Activated CD4-positive, alpha-beta memory T cell treated with anti-CD3 and anti-CD28 coated beads for 36 hours (primary cell): ENCODE data around the gene DAB2IP. TPM values are rescaled to one million over a fixed set of nuclear protein-coding genes. Genes with fewer than 3 reads are reported as not detected.

Experiments
- CTCF ChIA-PET: fragments of 350-600 bp; sonication (Branson Sonifier 250); formaldehyde crosslinking; loops from one replicate; lab custom pipeline; 2021; ENCODE audit warnings: antibody characterized with exemption, inconsistent platforms; lab: Charles Lee
- POLR2A ChIA-PET: fragments of 350-600 bp; sonication (Branson Sonifier 250); formaldehyde crosslinking; loops from one replicate; lab custom pipeline; 2021; ENCODE audit warnings: antibody characterized with exemption; lab: Charles Lee
- DNase-seq: peaks from one replicate; pipeline ENCODE4 v3.0.0-alpha.2; 2020
- H3K27ac Mint-ChIP-seq: one replicate; pipeline ENCODE4 v1.8.0; 2021; ENCODE audit warnings: mixed read lengths
- H3K27me3 Mint-ChIP-seq: one replicate; pipeline ENCODE4 v1.8.0; 2021; ENCODE audit warnings: mixed read lengths
- H3K36me3 Mint-ChIP-seq: one replicate; pipeline ENCODE4 v1.8.0; 2021; ENCODE audit warnings: mixed read lengths
- H3K4me1 Mint-ChIP-seq: one replicate; pipeline ENCODE4 v1.8.0; 2021; ENCODE audit warnings: low read depth, mixed read lengths
- H3K4me3 Mint-ChIP-seq: one replicate; pipeline ENCODE4 v1.8.0; 2021; ENCODE audit warnings: mild to moderate bottlenecking, mixed read lengths
- H3K9me3 Mint-ChIP-seq: one replicate; pipeline ENCODE4 v1.8.0; 2021; ENCODE audit warnings: mixed read lengths
- intact Hi-C: fragments of 100-400 bp; cut with micrococcal nuclease; formaldehyde crosslinking; loops from one replicate; pipeline ENCODE4 v1.15.1; 2023
- total RNA-seq, 2 experiments: library from RNA; stranded (reverse); gene quantifications; one replicate each; pipeline ENCODE4 v1.2.3, GENCODE V29; 2021

The DAB2IP gene
- total RNA-seq, 2 experiments from 2014 or later: not detected

- Mint-ChIP-seq H3K4me3 (no peak overlapping the region), H3K4me1 (peaks cover 5% of the 10 kb centered on the region), H3K9me3 (no peaks in the 10 kb centered on the region), H3K36me3 (no peaks in the 10 kb centered on the region), H3K27ac (no peak overlapping the region), H3K27me3 (peaks cover under 1% of the 10 kb centered on the region)
- ChIA-PET POLR2A (no interaction called here), CTCF (no interaction called here)
- intact Hi-C loops: no loop called here
- peak; percentile 51 for DNase-seq
Measured at GRCh38 chr9:121744002-121744686, 92.7 kb downstream of the DAB2IP start.

GRCh38 chr9:121744687-121745395 lies 93.4 kb downstream of the DAB2IP start:
- intact Hi-C loops: no loop called here

GRCh38 chr9:121745396-121745695 lies 93.9 kb downstream of the DAB2IP start:
- POLR2A ChIA-PET: no interaction called here

More at GRCh38 chr9:121744687-121745395, 93.4 kb downstream of the DAB2IP start:
- ChIA-PET POLR2A (no interaction called here), CTCF (no interaction called here)
- no peaks in the 10 kb centered on the region for H3K27me3 Mint-ChIP-seq
- H3K9me3 Mint-ChIP-seq: no peaks in the 10 kb centered on the region
- no peak overlapping the region for H3K4me3 Mint-ChIP-seq
- no peak overlapping the region for H3K27ac Mint-ChIP-seq
- peaks cover 5% of the 10 kb centered on the region for H3K4me1 Mint-ChIP-seq
- no peaks in the 10 kb centered on the region for H3K36me3 Mint-ChIP-seq
- DNase-seq: no peak

GRCh38 chr9:121746411-121746810 lies 95.0 kb downstream of the DAB2IP start:
- Mint-ChIP-seq H3K9me3 (no peaks in the 10 kb centered on the region), H3K27me3 (no peaks in the 10 kb centered on the region), H3K4me3 (no peak overlapping the region), H3K4me1 (peaks cover 5% of the 10 kb centered on the region), H3K36me3 (no peaks in the 10 kb centered on the region), H3K27ac (no peak overlapping the region)
- DNase-seq: no peak
- intact Hi-C loops: no loop called here
- ChIA-PET CTCF (no interaction called here), POLR2A (no interaction called here)

More at GRCh38 chr9:121745396-121745695, 93.9 kb downstream of the DAB2IP start:
- CTCF ChIA-PET: no interaction called here
- H3K27me3 Mint-ChIP-seq: no peaks in the 10 kb centered on the region
- intact Hi-C loops: no loop called here
- no peak overlapping the region for H3K4me3 Mint-ChIP-seq
- H3K36me3 Mint-ChIP-seq: no peaks in the 10 kb centered on the region
- H3K27ac Mint-ChIP-seq: no peak overlapping the region
- peaks cover 5% of the 10 kb centered on the region for H3K4me1 Mint-ChIP-seq
- H3K9me3 Mint-ChIP-seq: no peaks in the 10 kb centered on the region
- DNase-seq: no peak

- no peaks in the 10 kb centered on the region for H3K9me3 Mint-ChIP-seq
- no peak overlapping the region for H3K4me3 Mint-ChIP-seq
- intact Hi-C loops: no loop called here
- no peaks in the 10 kb centered on the region for H3K36me3 Mint-ChIP-seq
- no peaks in the 10 kb centered on the region for H3K27me3 Mint-ChIP-seq
- no peak for DNase-seq
- CTCF ChIA-PET: no interaction called here
- H3K27ac Mint-ChIP-seq: no peak overlapping the region
- peaks cover 5% of the 10 kb centered on the region for H3K4me1 Mint-ChIP-seq
- POLR2A ChIA-PET: no interaction called here
Measured at GRCh38 chr9:121746866-121747265, 95.4 kb downstream of the DAB2IP start.

- CTCF ChIA-PET: no interaction called here
- Mint-ChIP-seq H3K9me3 (no peaks in the 10 kb centered on the region), H3K27ac (no peak overlapping the region), H3K4me3 (no peak overlapping the region), H3K36me3 (no peaks in the 10 kb centered on the region), H3K4me1 (peaks cover 5% of the 10 kb centered on the region), H3K27me3 (no peaks in the 10 kb centered on the region)
- no peak for DNase-seq
- POLR2A ChIA-PET: no interaction called here
- intact Hi-C loops: no loop called here
Measured at GRCh38 chr9:121748074-121748473, 96.6 kb downstream of the DAB2IP start.

- intact Hi-C loops: no loop called here
- peaks cover 5% of the 10 kb centered on the region for H3K4me1 Mint-ChIP-seq
- no peak overlapping the region for H3K4me3 Mint-ChIP-seq
- H3K36me3 Mint-ChIP-seq: no peaks in the 10 kb centered on the region
- DNase-seq: no peak
- ChIA-PET CTCF (no interaction called here), POLR2A (no interaction called here)
- no peaks in the 10 kb centered on the region for H3K27me3 Mint-ChIP-seq
- no peak overlapping the region for H3K27ac Mint-ChIP-seq
- no peaks in the 10 kb centered on the region for H3K9me3 Mint-ChIP-seq
Measured at GRCh38 chr9:121748727-121749423, 97.4 kb downstream of the DAB2IP start.

- Mint-ChIP-seq H3K4me3 (no peak overlapping the region), H3K27ac (no peak overlapping the region), H3K27me3 (no peaks in the 10 kb centered on the region), H3K4me1 (peaks cover 5% of the 10 kb centered on the region), H3K9me3 (no peaks in the 10 kb centered on the region), H3K36me3 (no peaks in the 10 kb centered on the region)
- CTCF ChIA-PET: no interaction called here
- intact Hi-C loops: no loop called here
- DNase-seq: no peak
- POLR2A ChIA-PET: no interaction called here
Measured at GRCh38 chr9:121749614-121750013, 98.2 kb downstream of the DAB2IP start.

GRCh38 chr9:121750259-121750714 lies 98.9 kb downstream of the DAB2IP start:
- POLR2A ChIA-PET: no interaction called here
- Mint-ChIP-seq H3K36me3 (no peaks in the 10 kb centered on the region), H3K4me1 (peaks cover 5% of the 10 kb centered on the region), H3K4me3 (no peak overlapping the region), H3K9me3 (no peaks in the 10 kb centered on the region), H3K27ac (no peak overlapping the region), H3K27me3 (no peaks in the 10 kb centered on the region)
- CTCF ChIA-PET: no interaction called here
- intact Hi-C loops: no loop called here
- no peak for DNase-seq

- no peak overlapping the region for H3K27ac Mint-ChIP-seq
- H3K36me3 Mint-ChIP-seq: no peaks in the 10 kb centered on the region
- no peak for DNase-seq
- H3K4me1 Mint-ChIP-seq: peaks cover 5% of the 10 kb centered on the region
- CTCF ChIA-PET: no interaction called here
- no peaks in the 10 kb centered on the region for H3K27me3 Mint-ChIP-seq
- no peaks in the 10 kb centered on the region for H3K9me3 Mint-ChIP-seq
- POLR2A ChIA-PET: no interaction called here
- H3K4me3 Mint-ChIP-seq: no peak overlapping the region
- intact Hi-C loops: no loop called here
Measured at GRCh38 chr9:121750715-121751623, 99.5 kb downstream of the DAB2IP start.

GRCh38 chr9:121751686-121752445 lies 100.4 kb downstream of the DAB2IP start:
- CTCF ChIA-PET: no interaction called here

More at GRCh38 chr9:121751686-121752445, 100.4 kb downstream of the DAB2IP start:
- no peak overlapping the region for H3K27ac Mint-ChIP-seq
- H3K4me1 Mint-ChIP-seq: peaks cover 5% of the 10 kb centered on the region
- intact Hi-C loops: no loop called here
- H3K9me3 Mint-ChIP-seq: no peaks in the 10 kb centered on the region
- H3K27me3 Mint-ChIP-seq: no peaks in the 10 kb centered on the region
- H3K4me3 Mint-ChIP-seq: no peak overlapping the region
- POLR2A ChIA-PET: no interaction called here
- no peak for DNase-seq
- no peaks in the 10 kb centered on the region for H3K36me3 Mint-ChIP-seq
